ENCODE measurements around the gene C12orf43.

C12orf43 gene

GRCh38 chr12:120978296-120979219 lies 37.7 kb downstream of the C12orf43 start, which contains the start of gene HNF1A:
TSS of gene HNF1A (plus strand) at chr12:120978543. CDS start at chr12:120978769, 226 bp downstream.
- no peak for DNase-seq (ENCODE audit: low spot score)

- DNase-seq (ENCODE audit: low spot score), result no peak
Observed at GRCh38 chr12:120977531-120978295, 38.6 kb downstream of the C12orf43 start.

- no peak for DNase-seq (ENCODE audit: low spot score)
Observed at GRCh38 chr12:120972870-120973543, 43.3 kb downstream of the C12orf43 start.

GRCh38 chr12:120971299-120972180 lies 44.7 kb downstream of the C12orf43 start:
- peak; percentile 91 for DNase-seq (ENCODE audit: low spot score)

- DNase-seq (ENCODE audit: low spot score), result no peak
Observed at GRCh38 chr12:120970310-120970709, 46.0 kb downstream of the C12orf43 start.

GRCh38 chr12:120965534-120966091 lies 50.7 kb downstream of the C12orf43 start:
- no peak for DNase-seq (ENCODE audit: low spot score)

GRCh38 chr12:120964298-120964697 lies 52.0 kb downstream of the C12orf43 start:
- DNase-seq (ENCODE audit: low spot score), result no peak

- no peak for DNase-seq (ENCODE audit: low spot score)
Observed at GRCh38 chr12:120962532-120963020, 53.7 kb downstream of the C12orf43 start.

- DNase-seq (ENCODE audit: low spot score), result no peak
Observed at GRCh38 chr12:120961604-120962531, 54.4 kb downstream of the C12orf43 start.

- DNase-seq (ENCODE audit: low spot score), result no peak
Observed at GRCh38 chr12:120960657-120961056, 55.6 kb downstream of the C12orf43 start.

GRCh38 chr12:120959111-120959878 lies 57.0 kb downstream of the C12orf43 start:
- DNase-seq (ENCODE audit: low spot score), result no peak

GRCh38 chr12:120956579-120957300 lies 59.5 kb downstream of the C12orf43 start:
- DNase-seq (ENCODE audit: low spot score), result no peak

GRCh38 chr12:120955232-120955631 lies 61.1 kb downstream of the C12orf43 start:
- no peak for DNase-seq (ENCODE audit: low spot score)

GRCh38 chr12:120950807-120951206 lies 65.5 kb downstream of the C12orf43 start:
- no peak for DNase-seq (ENCODE audit: low spot score)

Measured in NAMALWA (cell line).